ENCODE data around the gene SCRN1.

The SCRN1 gene

DNA sequence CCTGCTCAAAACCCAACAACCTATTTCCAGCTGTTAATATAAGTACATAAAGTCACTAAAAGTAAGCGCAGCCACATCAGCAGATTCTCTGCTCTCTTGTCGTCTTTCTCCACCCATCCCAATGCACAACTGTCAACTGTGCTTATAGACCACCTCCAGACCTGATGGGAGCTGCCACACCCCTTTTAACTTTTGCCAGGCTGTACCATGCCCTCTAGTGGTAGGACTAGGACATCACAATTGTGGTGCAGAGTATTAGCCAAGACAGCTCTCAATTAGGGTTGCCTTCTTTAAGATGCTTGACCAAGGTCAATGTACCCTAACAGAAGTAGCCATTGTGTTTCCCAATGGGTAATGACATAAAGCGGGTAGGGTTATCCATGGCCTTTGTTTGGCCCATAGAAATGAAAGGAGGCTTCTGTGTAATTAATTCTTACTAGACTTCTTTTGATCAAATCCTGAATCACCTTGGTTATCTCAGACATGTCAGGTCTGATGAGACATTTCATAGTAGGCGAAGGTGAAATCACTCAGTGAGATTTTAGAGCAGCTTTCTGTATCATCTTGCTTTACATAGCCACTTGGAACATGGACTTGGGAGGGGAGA, 68.1 kb downstream of the SCRN1 start:
- Histone ChIP-seq H3K9ac (ENCODE audit: low read length in 5 of 5) (no peak overlapping the region), H3K36me3 (ENCODE audit: control insufficient read depth in 5 of 5, insufficient read depth in 5 of 5, low read length in 5 of 5) (peaks cover 5 to 45% (median 26%) of the 10 kb centered on the region in 5 donors), H3K9me3 (ENCODE audit: control insufficient read depth in 5 of 5, low read length in 5 of 5) (no peaks in the 10 kb centered on the region), H3K27me3 (ENCODE audit: control insufficient read depth in 5 of 5, insufficient read depth in 4 of 5, low read length in 5 of 5) (no peaks in the 10 kb centered on the region), H3K4me1 (ENCODE audit: control insufficient read depth in 5 of 5, insufficient read depth in 5 of 5, low read length in 5 of 5) (no peaks in the 10 kb centered on the region), H3K27ac (ENCODE audit: low read depth, low read length) (no peak overlapping the region), H3K4me3 (ENCODE audit: low read depth in 1 of 5, low read length in 5 of 5) (no peak overlapping the region)

DNA sequence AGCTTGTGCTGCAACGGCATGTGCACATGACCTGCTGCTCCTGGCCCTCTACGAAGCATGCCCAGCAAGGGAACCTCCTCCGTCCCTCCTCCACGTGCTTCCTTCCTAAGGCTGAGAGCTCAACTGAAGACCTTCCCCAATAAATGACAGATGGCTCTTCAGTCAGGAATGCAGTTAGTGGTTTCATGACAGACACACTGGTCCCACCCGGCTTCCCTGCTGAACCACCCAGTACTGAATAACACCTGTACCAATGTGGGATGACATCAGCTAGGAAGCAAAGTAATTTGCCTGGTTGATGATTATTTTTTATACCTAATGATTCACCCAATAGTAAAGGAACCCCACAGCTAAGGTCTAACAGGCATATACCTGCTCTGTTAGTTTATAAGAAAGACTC, 69.1 kb downstream of the SCRN1 start:
- H3K4me3 ChIP-seq (ENCODE audit: low read depth in 1 of 5, low read length in 5 of 5) = no peak overlapping the region
- H3K27ac ChIP-seq (ENCODE audit: low read depth, low read length) = no peak overlapping the region

DNA sequence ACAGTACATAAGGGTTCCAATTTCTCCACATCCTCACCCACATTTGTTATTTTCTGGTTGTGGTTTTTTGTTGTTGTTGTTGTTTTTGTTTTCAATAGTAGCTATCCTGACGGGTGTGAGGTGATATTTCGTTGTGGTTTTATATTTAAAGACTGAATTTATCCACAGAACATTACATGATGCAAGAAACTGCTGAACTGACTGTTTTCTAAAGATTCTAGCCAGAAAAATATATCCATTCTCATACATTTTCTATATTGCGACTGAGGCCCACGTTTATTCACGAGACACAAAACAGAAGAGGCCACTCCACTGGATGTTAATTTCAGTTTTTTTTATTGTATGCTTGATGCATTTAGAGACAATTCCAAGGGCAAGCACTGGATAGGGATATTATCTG, 69.8 kb downstream of the SCRN1 start:
- Histone ChIP-seq H3K9me3 (ENCODE audit: control insufficient read depth in 5 of 5, low read length in 5 of 5) (no peaks in the 10 kb centered on the region), H3K4me3 (ENCODE audit: low read depth in 1 of 5, low read length in 5 of 5) (no peak overlapping the region), H3K4me1 (ENCODE audit: control insufficient read depth in 5 of 5, insufficient read depth in 5 of 5, low read length in 5 of 5) (peaks cover 0 to 8% (median 0%) of the 10 kb centered on the region in 5 donors), H3K36me3 (ENCODE audit: control insufficient read depth in 5 of 5, insufficient read depth in 5 of 5, low read length in 5 of 5) (peaks cover 5 to 34% (median 23%) of the 10 kb centered on the region in 5 donors), H3K9ac (ENCODE audit: low read length in 5 of 5) (no peak overlapping the region), H3K27me3 (ENCODE audit: control insufficient read depth in 5 of 5, insufficient read depth in 4 of 5, low read length in 5 of 5) (no peaks in the 10 kb centered on the region), H3K27ac (ENCODE audit: low read depth, low read length) (no peak overlapping the region)

More for the DNA sequence above, 69.1 kb downstream of the SCRN1 start:
- H3K27me3 ChIP-seq (ENCODE audit: control insufficient read depth in 5 of 5, insufficient read depth in 4 of 5, low read length in 5 of 5) = no peaks in the 10 kb centered on the region
- H3K9ac ChIP-seq (ENCODE audit: low read length in 5 of 5) = no peak overlapping the region
- peaks cover 5 to 40% (median 26%) of the 10 kb centered on the region in 5 donors for H3K36me3 ChIP-seq (ENCODE audit: control insufficient read depth in 5 of 5, insufficient read depth in 5 of 5, low read length in 5 of 5)
- no peaks in the 10 kb centered on the region for H3K9me3 ChIP-seq (ENCODE audit: control insufficient read depth in 5 of 5, low read length in 5 of 5)
- H3K4me1 ChIP-seq (ENCODE audit: control insufficient read depth in 5 of 5, insufficient read depth in 5 of 5, low read length in 5 of 5) = peaks cover 0 to 5% (median 0%) of the 10 kb centered on the region in 5 donors

DNA sequence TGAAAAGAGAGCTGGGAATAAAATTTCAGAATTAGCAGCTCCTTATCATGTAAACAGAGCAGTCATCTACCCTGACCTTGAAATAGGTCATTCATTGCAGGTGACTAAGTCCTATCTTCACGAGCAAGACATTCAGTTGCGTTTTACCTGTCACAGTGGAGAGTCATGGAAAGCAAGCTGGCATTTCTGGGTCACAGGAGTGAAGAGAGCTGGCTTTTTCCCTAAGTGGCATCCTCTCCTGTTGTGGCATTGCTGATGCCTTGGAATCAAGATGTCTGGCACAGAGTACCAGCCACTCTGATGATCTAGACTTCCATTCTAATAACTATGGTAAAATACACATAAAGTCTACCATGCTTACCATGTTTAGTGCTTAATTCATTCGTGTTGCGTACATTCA, 70.8 kb downstream of the SCRN1 start:
- H3K4me3 ChIP-seq (ENCODE audit: low read depth in 1 of 5, low read length in 5 of 5) = no peak overlapping the region
- H3K27me3 ChIP-seq (ENCODE audit: control insufficient read depth in 5 of 5, insufficient read depth in 4 of 5, low read length in 5 of 5) = no peaks in the 10 kb centered on the region
- peaks cover 5 to 26% (median 18%) of the 10 kb centered on the region in 5 donors for H3K36me3 ChIP-seq (ENCODE audit: control insufficient read depth in 5 of 5, insufficient read depth in 5 of 5, low read length in 5 of 5)
- no peak overlapping the region for H3K27ac ChIP-seq (ENCODE audit: low read depth, low read length)
- no peak overlapping the region for H3K9ac ChIP-seq (ENCODE audit: low read length in 5 of 5)
- no peaks in the 10 kb centered on the region for H3K9me3 ChIP-seq (ENCODE audit: control insufficient read depth in 5 of 5, low read length in 5 of 5)
- H3K4me1 ChIP-seq (ENCODE audit: control insufficient read depth in 5 of 5, insufficient read depth in 5 of 5, low read length in 5 of 5) = peaks cover 0 to 8% (median 0%) of the 10 kb centered on the region in 5 donors

DNA sequence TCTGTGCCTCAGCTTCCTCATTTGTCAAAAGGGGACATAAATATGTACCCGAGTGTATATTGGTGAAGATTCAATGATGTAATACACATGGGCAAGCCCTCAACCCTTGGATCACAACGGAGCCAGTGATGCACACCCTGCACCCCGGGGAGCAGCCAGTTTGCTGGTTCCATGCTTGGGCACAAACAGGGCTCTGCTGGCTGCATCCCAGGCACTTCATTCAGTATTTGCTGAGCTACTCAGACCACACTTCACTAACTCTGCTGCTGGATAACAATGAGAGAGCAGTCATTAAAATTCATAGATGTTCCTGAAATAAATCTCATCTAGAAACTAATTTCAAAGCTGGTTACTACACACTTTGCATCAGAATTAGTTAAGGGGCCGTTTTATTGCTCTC, 72.0 kb downstream of the SCRN1 start:
- Histone ChIP-seq H3K9ac (ENCODE audit: low read length in 5 of 5) (no peak overlapping the region), H3K9me3 (ENCODE audit: control insufficient read depth in 5 of 5, low read length in 5 of 5) (no peaks in the 10 kb centered on the region), H3K4me1 (ENCODE audit: control insufficient read depth in 5 of 5, insufficient read depth in 5 of 5, low read length in 5 of 5) (peaks cover 0 to 8% (median 0%) of the 10 kb centered on the region in 5 donors), H3K36me3 (ENCODE audit: control insufficient read depth in 5 of 5, insufficient read depth in 5 of 5, low read length in 5 of 5) (peaks cover 5 to 16% (median 9%) of the 10 kb centered on the region in 5 donors), H3K4me3 (ENCODE audit: low read depth in 1 of 5, low read length in 5 of 5) (no peak overlapping the region), H3K27ac (ENCODE audit: low read depth, low read length) (no peak overlapping the region), H3K27me3 (ENCODE audit: control insufficient read depth in 5 of 5, insufficient read depth in 4 of 5, low read length in 5 of 5) (no peaks in the 10 kb centered on the region)

DNA sequence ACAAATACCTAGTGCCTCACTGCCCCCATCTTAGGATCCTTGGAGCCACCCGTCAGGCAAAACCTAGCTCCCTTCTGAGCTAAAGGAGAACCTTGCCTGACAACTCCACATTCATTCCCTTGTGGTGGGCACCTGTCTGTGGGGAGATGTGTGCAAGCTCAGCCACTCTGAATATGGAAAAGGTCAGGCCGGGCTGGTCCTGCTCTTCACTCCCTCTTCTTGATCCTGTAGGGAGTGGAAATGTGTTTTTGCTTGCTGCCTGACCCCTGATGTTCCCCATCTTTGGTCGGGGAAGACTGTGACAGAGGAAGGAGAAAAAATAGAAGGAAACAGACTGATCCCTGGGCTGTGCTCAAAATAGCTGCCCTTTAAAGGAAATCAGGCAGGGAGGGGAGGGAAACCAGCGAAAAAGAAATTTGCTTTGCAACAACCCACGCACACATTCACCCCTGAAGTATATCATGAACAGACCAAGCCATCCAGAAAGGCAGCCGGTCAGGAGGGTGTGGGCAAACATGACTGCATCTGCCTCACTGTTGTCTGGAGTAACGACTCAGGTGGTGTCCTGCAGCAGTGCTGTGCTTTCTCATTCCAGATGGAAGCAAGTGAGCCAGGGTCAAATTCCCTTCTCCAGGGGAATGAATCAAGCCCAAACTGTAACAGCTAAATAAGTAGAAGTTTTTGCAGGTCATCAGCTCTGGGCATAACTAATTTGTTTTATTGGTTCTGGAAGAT, 74.0 kb downstream of the SCRN1 start:
- Histone ChIP-seq H3K9ac (ENCODE audit: low read length in 5 of 5) (no peak overlapping the region), H3K4me3 (ENCODE audit: low read depth in 1 of 5, low read length in 5 of 5) (no peak overlapping the region), H3K4me1 (ENCODE audit: control insufficient read depth in 5 of 5, insufficient read depth in 5 of 5, low read length in 5 of 5) (peaks cover 0 to 8% (median 0%) of the 10 kb centered on the region in 5 donors), H3K9me3 (ENCODE audit: control insufficient read depth in 5 of 5, low read length in 5 of 5) (no peaks in the 10 kb centered on the region), H3K36me3 (ENCODE audit: control insufficient read depth in 5 of 5, insufficient read depth in 5 of 5, low read length in 5 of 5) (peaks cover 2 to 8% (median 5%) of the 10 kb centered on the region in 5 donors), H3K27me3 (ENCODE audit: control insufficient read depth in 5 of 5, insufficient read depth in 4 of 5, low read length in 5 of 5) (no peaks in the 10 kb centered on the region), H3K27ac (ENCODE audit: low read depth, low read length) (no peak overlapping the region)

DNA sequence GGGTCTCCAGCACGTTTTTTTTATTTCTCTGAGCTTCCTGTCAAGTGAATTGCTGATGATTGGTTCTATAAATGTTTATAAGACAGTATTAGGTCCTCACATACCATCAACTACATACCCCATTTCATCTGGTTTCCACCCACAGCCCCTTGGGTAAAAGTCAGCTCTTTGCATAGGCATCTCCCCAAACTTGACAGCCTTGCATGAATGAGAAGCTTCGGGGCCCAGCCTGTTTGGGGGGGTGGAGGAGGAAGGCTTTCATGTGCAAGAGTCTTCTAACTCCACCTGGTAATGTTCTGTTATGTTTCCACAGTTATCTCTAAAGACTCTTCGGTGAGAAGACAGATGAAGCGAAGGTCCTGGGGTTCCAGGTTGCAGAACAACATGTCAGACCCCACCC, 75.4 kb downstream of the SCRN1 start:
- Histone ChIP-seq H3K27me3 (ENCODE audit: control insufficient read depth in 5 of 5, insufficient read depth in 4 of 5, low read length in 5 of 5) (no peaks in the 10 kb centered on the region), H3K9ac (ENCODE audit: low read length in 5 of 5) (no peak overlapping the region), H3K36me3 (ENCODE audit: control insufficient read depth in 5 of 5, insufficient read depth in 5 of 5, low read length in 5 of 5) (peaks cover 0 to 5% (median 2%) of the 10 kb centered on the region in 5 donors), H3K4me1 (ENCODE audit: control insufficient read depth in 5 of 5, insufficient read depth in 5 of 5, low read length in 5 of 5) (peaks cover 0 to 8% (median 0%) of the 10 kb centered on the region in 5 donors), H3K27ac (ENCODE audit: low read depth, low read length) (no peak overlapping the region), H3K4me3 (ENCODE audit: low read depth in 1 of 5, low read length in 5 of 5) (no peak overlapping the region), H3K9me3 (ENCODE audit: control insufficient read depth in 5 of 5, low read length in 5 of 5) (no peaks in the 10 kb centered on the region)

DNA sequence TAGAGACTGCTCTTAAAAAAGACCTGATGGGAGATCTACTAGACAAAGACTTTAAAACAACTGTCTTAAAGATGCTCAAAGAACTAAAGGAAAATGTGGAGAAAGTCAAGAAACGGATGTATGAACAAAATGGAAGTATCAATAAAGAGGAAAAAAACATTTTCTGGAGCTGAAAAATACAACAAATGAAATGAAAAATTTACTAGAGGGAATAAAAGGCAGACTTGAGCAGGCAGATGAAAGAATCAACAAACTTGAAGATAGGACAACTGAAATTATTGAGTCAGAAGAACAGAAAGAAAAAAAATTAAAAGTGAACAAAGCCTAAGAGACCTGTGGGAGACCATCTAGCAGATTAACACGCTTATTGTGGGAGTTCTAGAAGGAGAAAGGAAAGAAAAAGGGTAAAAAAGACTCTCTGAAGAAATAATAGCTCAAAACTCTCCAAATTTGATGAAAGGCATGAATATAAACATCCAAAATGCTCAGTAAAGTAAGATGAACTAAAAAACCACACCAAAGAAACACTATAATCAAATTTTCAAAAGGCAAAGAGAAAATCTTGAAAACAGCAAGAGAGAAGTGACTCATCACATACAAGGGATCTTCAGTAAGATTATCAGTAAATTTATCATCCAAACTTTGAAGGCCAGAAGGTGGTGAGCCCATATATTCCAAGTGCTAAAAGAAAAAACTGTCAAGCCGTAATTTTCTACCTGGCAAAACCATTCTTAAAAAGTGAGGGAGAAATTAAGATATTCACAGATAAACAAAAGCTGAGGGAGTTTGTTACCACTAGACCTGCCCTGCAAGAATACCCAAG, 83.2 kb downstream of the SCRN1 start:
- Histone ChIP-seq H3K4me3 (ENCODE audit: low read depth in 1 of 5, low read length in 5 of 5) (no peak overlapping the region), H3K27me3 (ENCODE audit: control insufficient read depth in 5 of 5, insufficient read depth in 4 of 5, low read length in 5 of 5) (no peaks in the 10 kb centered on the region), H3K9ac (ENCODE audit: low read length in 5 of 5) (no peak overlapping the region), H3K27ac (ENCODE audit: low read depth, low read length) (no peak overlapping the region), H3K36me3 (ENCODE audit: control insufficient read depth in 5 of 5, insufficient read depth in 5 of 5, low read length in 5 of 5) (no peaks in the 10 kb centered on the region), H3K4me1 (ENCODE audit: control insufficient read depth in 5 of 5, insufficient read depth in 5 of 5, low read length in 5 of 5) (no peaks in the 10 kb centered on the region), H3K9me3 (ENCODE audit: control insufficient read depth in 5 of 5, low read length in 5 of 5) (peaks cover 4 to 18% (median 16%) of the 10 kb centered on the region in 5 donors)

DNA sequence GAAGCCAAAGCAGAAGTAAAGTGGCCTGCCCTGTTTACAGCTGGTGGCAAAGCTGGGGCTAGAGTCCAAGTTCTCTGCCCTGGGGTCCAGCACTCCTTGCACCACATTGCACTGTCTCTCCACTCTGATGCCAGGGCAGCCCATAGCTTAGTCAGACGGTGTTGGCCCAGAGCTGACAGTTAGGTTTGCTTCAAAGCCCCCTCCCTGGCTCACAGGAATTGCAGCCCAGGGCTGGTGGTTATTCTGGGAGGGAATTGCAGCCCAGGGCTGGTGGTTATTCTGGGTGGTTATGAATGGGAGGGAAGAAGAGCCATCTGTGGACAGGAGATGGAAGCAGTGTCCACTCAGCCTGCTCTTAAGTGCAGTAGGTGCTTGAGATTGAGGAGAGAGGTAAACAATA, 88.9 kb downstream of the SCRN1 start:
- H3K9me3 ChIP-seq (ENCODE audit: control insufficient read depth in 5 of 5, low read length in 5 of 5) = peaks cover 0 to 8% (median 4%) of the 10 kb centered on the region in 5 donors
- H3K4me1 ChIP-seq (ENCODE audit: control insufficient read depth in 5 of 5, insufficient read depth in 5 of 5, low read length in 5 of 5) = peaks cover 0 to 2% (median 0%) of the 10 kb centered on the region in 5 donors
- H3K27ac ChIP-seq (ENCODE audit: low read depth, low read length) = no peak overlapping the region
- peaks cover 0 to 4% (median 0%) of the 10 kb centered on the region in 5 donors for H3K36me3 ChIP-seq (ENCODE audit: control insufficient read depth in 5 of 5, insufficient read depth in 5 of 5, low read length in 5 of 5)
- H3K27me3 ChIP-seq (ENCODE audit: control insufficient read depth in 5 of 5, insufficient read depth in 4 of 5, low read length in 5 of 5) = no peaks in the 10 kb centered on the region
- no peak overlapping the region for H3K4me3 ChIP-seq (ENCODE audit: low read depth in 1 of 5, low read length in 5 of 5)
- H3K9ac ChIP-seq (ENCODE audit: low read length in 5 of 5) = no peak overlapping the region
